ENCODE measurements around the gene BLOC1S4.

The BLOC1S4 gene

GRCh38 chr4:6746721-6747293, 30.8 kb downstream of the BLOC1S4 start:
- H3K9me2 ChIP-seq (ENCODE audit: low read depth, low read length) = no peaks in the 10 kb centered on the region
- no peak overlapping the region for H3K27ac ChIP-seq (ENCODE audit: low read depth, low read length, poor library complexity, severe bottlenecking)
- no peak overlapping the region for H3K9ac ChIP-seq (ENCODE audit: low read length)
- no peak overlapping the region for H3K4me2 ChIP-seq (ENCODE audit: low read length)
- no peaks in the 10 kb centered on the region for H3K9me3 ChIP-seq (ENCODE audit: low read length)
- no peak overlapping the region for H3K4me3 ChIP-seq (ENCODE audit: low read depth, low read length, poor library complexity, severe bottlenecking)
- no peaks in the 10 kb centered on the region for H3K36me3 ChIP-seq (ENCODE audit: insufficient read depth, low read length)
- H3K4me1 ChIP-seq (ENCODE audit: insufficient read depth, low read length, severe bottlenecking) = no peaks in the 10 kb centered on the region
- TF ChIP-seq CTCF (IDR thresholded peaks at IDR 0.05; ENCODE audit: low read length) (no peak), EZH2 (IDR thresholded peaks at IDR 0.05; ENCODE audit: borderline replicate concordance, low read length) (no peak)
- H2AFZ ChIP-seq (ENCODE audit: low read length) = no peak overlapping the region
- no peaks in the 10 kb centered on the region for H3K79me2 ChIP-seq (ENCODE audit: insufficient read depth, low read length)
- H4K20me1 ChIP-seq (ENCODE audit: insufficient read depth, low read length) = no peaks in the 10 kb centered on the region
- no peaks in the 10 kb centered on the region for H3K27me3 ChIP-seq (ENCODE audit: insufficient read depth, low read length)
- no peaks in the 10 kb centered on the region for H3F3A ChIP-seq (ENCODE audit: insufficient read depth, low read length)

DNA sequence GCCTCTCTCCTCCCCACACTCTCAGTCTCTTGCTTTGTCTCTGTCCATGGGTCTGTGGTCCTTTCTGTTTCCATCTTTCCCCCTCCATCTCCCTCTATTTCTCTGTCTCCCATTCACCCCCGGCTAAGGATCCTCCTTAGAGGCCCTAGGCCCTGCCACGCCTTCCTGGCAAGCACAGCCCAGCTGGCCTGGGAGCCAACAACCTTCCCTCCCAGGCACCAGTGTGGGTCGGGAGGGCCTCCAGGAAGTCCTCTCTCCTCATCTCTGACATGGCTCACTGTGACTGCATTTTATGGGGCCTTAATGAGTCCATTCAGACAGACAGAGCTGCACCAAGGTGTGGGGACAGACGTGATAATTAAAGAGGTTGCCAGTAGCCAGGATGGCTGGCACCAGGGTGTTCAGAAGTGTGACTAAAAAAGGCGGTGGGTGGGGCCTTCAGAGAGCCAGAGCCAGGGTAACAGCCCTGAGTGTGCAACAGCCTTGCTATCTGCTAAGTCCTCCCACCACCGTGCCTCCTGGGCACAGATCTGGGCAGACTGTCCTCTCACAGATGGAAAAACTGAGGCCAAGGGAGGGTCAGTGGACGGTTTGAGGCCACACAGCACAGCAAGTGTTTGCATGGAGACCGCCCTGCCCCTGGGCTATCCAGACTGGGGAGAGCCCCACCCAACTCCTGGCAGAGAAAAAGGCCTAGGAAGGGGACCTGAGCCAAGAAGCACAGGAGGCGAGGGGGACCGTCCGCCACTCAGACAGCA, 31.5 kb downstream of the BLOC1S4 start:
- no peak overlapping the region for H3K9ac ChIP-seq (ENCODE audit: low read length)
- no peaks in the 10 kb centered on the region for H3K79me2 ChIP-seq (ENCODE audit: insufficient read depth, low read length)
- no peaks in the 10 kb centered on the region for H3K4me1 ChIP-seq (ENCODE audit: insufficient read depth, low read length, severe bottlenecking)
- H3K4me2 ChIP-seq (ENCODE audit: low read length) = no peak overlapping the region
- no peaks in the 10 kb centered on the region for H3K36me3 ChIP-seq (ENCODE audit: insufficient read depth, low read length)
- no peak overlapping the region for H3K4me3 ChIP-seq (ENCODE audit: low read depth, low read length, poor library complexity, severe bottlenecking)
- no peak overlapping the region for H3K27ac ChIP-seq (ENCODE audit: low read depth, low read length, poor library complexity, severe bottlenecking)
- H3K9me3 ChIP-seq (ENCODE audit: low read length) = no peaks in the 10 kb centered on the region
- no peaks in the 10 kb centered on the region for H3K9me2 ChIP-seq (ENCODE audit: low read depth, low read length)
- H3K27me3 ChIP-seq (ENCODE audit: insufficient read depth, low read length) = no peaks in the 10 kb centered on the region
- TF ChIP-seq EZH2 (IDR thresholded peaks at IDR 0.05; ENCODE audit: borderline replicate concordance, low read length) (no peak), CTCF (IDR thresholded peaks at IDR 0.05; ENCODE audit: low read length) (no peak)
- H3F3A ChIP-seq (ENCODE audit: insufficient read depth, low read length) = no peaks in the 10 kb centered on the region
- no peak overlapping the region for H2AFZ ChIP-seq (ENCODE audit: low read length)
- H4K20me1 ChIP-seq (ENCODE audit: insufficient read depth, low read length) = no peaks in the 10 kb centered on the region

DNA sequence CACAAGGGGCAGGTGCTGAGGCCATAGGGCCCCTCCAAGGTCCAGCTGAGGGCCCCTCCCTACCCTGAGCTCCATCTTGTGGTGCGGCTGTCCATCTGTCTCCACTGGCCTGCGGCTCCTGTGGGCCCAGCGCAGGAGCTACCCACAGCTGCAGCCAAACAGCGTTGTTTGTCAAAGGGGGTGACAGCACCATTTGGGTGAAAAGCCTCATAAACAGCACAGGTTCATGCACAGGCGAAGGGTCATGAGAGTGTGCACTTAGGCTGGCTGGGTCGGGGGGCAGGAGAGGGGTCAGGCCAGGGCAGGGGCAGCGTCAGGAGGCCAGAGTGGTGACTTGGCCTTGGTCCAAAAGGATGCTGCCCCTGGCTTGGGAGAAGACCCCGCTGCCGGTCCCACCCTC, 32.3 kb downstream of the BLOC1S4 start:
- Histone ChIP-seq H3K9ac (ENCODE audit: low read length) (no peak overlapping the region), H4K20me1 (ENCODE audit: insufficient read depth, low read length) (no peaks in the 10 kb centered on the region), H3K4me2 (ENCODE audit: low read length) (no peak overlapping the region), H3K27ac (ENCODE audit: low read depth, low read length, poor library complexity, severe bottlenecking) (no peak overlapping the region), H2AFZ (ENCODE audit: low read length) (no peak overlapping the region), H3K4me3 (ENCODE audit: low read depth, low read length, poor library complexity, severe bottlenecking) (no peak overlapping the region), H3K9me3 (ENCODE audit: low read length) (no peaks in the 10 kb centered on the region), H3K79me2 (ENCODE audit: insufficient read depth, low read length) (no peaks in the 10 kb centered on the region), H3F3A (ENCODE audit: insufficient read depth, low read length) (no peaks in the 10 kb centered on the region), H3K36me3 (ENCODE audit: insufficient read depth, low read length) (no peaks in the 10 kb centered on the region), H3K4me1 (ENCODE audit: insufficient read depth, low read length, severe bottlenecking) (no peaks in the 10 kb centered on the region), H3K9me2 (ENCODE audit: low read depth, low read length) (no peaks in the 10 kb centered on the region), H3K27me3 (ENCODE audit: insufficient read depth, low read length) (no peaks in the 10 kb centered on the region)
- TF ChIP-seq CTCF (IDR thresholded peaks at IDR 0.05; ENCODE audit: low read length) = no peak

Data from OCI-LY1 (cell line).